Measurements from ENCODE around the gene FHIT. TPM values are rescaled to one million over a fixed set of nuclear protein-coding genes. Genes with fewer than 3 reads are reported as not detected.

FHIT gene
- total and polyA plus RNA-seq, 4 donors: 2.1 to 14.7 (median 6.6) TPM

- TF ChIP-seq ZBTB33 (IDR thresholded peaks at IDR 0.05): no peak
- TF ChIP-seq CTCF (IDR thresholded peaks at IDR 0.05; ENCODE audit: low read depth, low read length, missing input control): no peak
- TF ChIP-seq HNF4G (IDR thresholded peaks at IDR 0.05): no peak
- no peak for TF ChIP-seq JUND (IDR thresholded peaks at IDR 0.05)
Measured at GRCh38 chr3:61060411-61060861, 190.8 kb downstream of the FHIT start (continued).

GRCh38 chr3:61058836-61059235 lies 192.4 kb downstream of the FHIT start:
- Histone ChIP-seq H3K4me1 (ENCODE audit: control insufficient read depth in 4 of 4, insufficient read depth in 4 of 4, low read length in 3 of 4) (peaks cover 0 to 3% (median under 1%) of the 10 kb centered on the region in 4 donors), H3K4me3 (ENCODE audit: low read depth in 1 of 3, low read length in 3 of 3) (no peak overlapping the region), H3K36me3 (ENCODE audit: control insufficient read depth in 4 of 4, insufficient read depth in 3 of 4, low read depth in 1 of 4, low read length in 3 of 4) (no peaks in the 10 kb centered on the region), H3K9ac (ENCODE audit: low read depth in 1 of 2, low read length in 2 of 2) (no peak overlapping the region), H3K27me3 (ENCODE audit: control insufficient read depth in 4 of 4, insufficient read depth in 4 of 4, low read length in 3 of 4) (no peaks in the 10 kb centered on the region), H3K9me3 (ENCODE audit: control insufficient read depth in 4 of 4, low read length in 3 of 4) (no peaks in the 10 kb centered on the region), H3K27ac (ENCODE audit: low read depth in 1 of 2, low read length in 2 of 2) (no peak overlapping the region)
- 88% methylated on average over 2 of the region's 2 CpGs for WGBS
- TF ChIP-seq RXRA (IDR thresholded peaks at IDR 0.05) (no peak), FOXA1 (IDR thresholded peaks at IDR 0.05) (no peak), SP1 (IDR thresholded peaks at IDR 0.05) (no peak), MAX (IDR thresholded peaks at IDR 0.05) (no peak), EGR1 (IDR thresholded peaks at IDR 0.05; ENCODE audit: low read depth in 2 of 2) (no peak), FOXA2 (IDR thresholded peaks at IDR 0.05) (no peak), TAF1 (conservative IDR thresholded peaks at IDR 0.05) (no peak), ZBTB33 (IDR thresholded peaks at IDR 0.05) (no peak), GABPA (IDR thresholded peaks at IDR 0.05 in 1 of 2, conservative IDR thresholded peaks at IDR 0.05 in 1 of 2) (no peak), HNF4G (IDR thresholded peaks at IDR 0.05) (no peak), REST (IDR thresholded peaks at IDR 0.05) (no peak), HNF4A (conservative IDR thresholded peaks at IDR 0.05) (no peak), RAD21 (IDR thresholded peaks at IDR 0.05) (no peak), NR2F2 (IDR thresholded peaks at IDR 0.05) (no peak), ATF3 (IDR thresholded peaks at IDR 0.05) (no peak), CTCF (IDR thresholded peaks at IDR 0.05; ENCODE audit: low read depth, low read length, missing input control) (no peak), YY1 (IDR thresholded peaks at IDR 0.05) (no peak)
- DNase-seq (ENCODE audit: low spot score): no peak

Measured in liver (tissue), 9 donors.